HCT116 (cell line): ENCODE data around the gene VPS39. TPM values are rescaled to one million over a fixed set of nuclear protein-coding genes. Genes with fewer than 3 reads are reported as not detected.

ENCODE experiments used
- ATAC-seq: fragments of 200-7000 bp; cut with Tn5 transposase; 2 replicates; pipeline ENCODE4 v1.9.1; 2020; ENCODE audit warnings: mild to moderate bottlenecking, moderate library complexity
- BruUV-seq: library from RNA; stranded (reverse); fragments of 400-500 nt; replicated peaks from 2 replicates; lab custom pipeline; 2021; lab: Mats Ljungman, UMichigan
- CTCF ChIA-PET: fragments of 300-600 bp; sonication (Branson Sonifier 250); formaldehyde crosslinking; loops from one replicate; lab custom pipeline; 2021; ENCODE audit warnings: antibody characterized with exemption; lab: Charles Lee
- POLR2A ChIA-PET: fragments of 300-600, 350-600 bp; sonication (Branson Sonifier 250); formaldehyde crosslinking; loops from one replicate; lab custom pipeline; 2021; ENCODE audit warnings: antibody characterized with exemption; lab: Charles Lee
- RAD21 ChIA-PET, 2 experiments: fragments of 300-600 bp; sonication (Branson Sonifier 250); formaldehyde crosslinking; loops; one replicate each; lab custom pipeline; 2023; ENCODE audit warnings: low total read pairs in 2 of 2; ENCODE audit not compliant: uncharacterized antibody in 2 of 2, unreplicated experiment in 2 of 2, low non-redundant PET in 1 of 2; lab: Charles Lee
- DNase-seq: peaks from one replicate; pipeline ENCODE4 v3.0.0-alpha.2; 2010; ENCODE audit warnings: low read depth, low spot score
- H2AFZ ChIP-seq: fragments of 200-600 bp; shearing (Covaris generic), sonication (generic); 2 replicates; pipeline ENCODE4 v1.6.1; 2017; ENCODE audit warnings: low read depth, mixed run types, mixed read lengths, antibody characterized with exemption, low read length; ENCODE audit not compliant: poor library complexity, severe bottlenecking
- H3K27ac ChIP-seq: 2 replicates; pipeline ENCODE4 v1.5.1; 2012; ENCODE audit warnings: low read depth, low read length
- H3K27me3 ChIP-seq: fragments of 200-600 bp; sonication (generic); 2 replicates; pipeline ENCODE4 v1.6.1; 2016; ENCODE audit warnings: mixed run types, low read length, mixed read lengths; ENCODE audit not compliant: insufficient read depth
- H3K36me3 ChIP-seq, 2 experiments: fragments of 200-500 bp in 1 of 2; fragments of 200-600 bp in 1 of 2; sonication (Bioruptor generic) in 1 of 2; sonication (generic) in 1 of 2; 2 replicates each; pipeline versions ENCODE4 v1.5.1 to v1.6.1; 2014 to 2016; ENCODE audit warnings: low read length in 2 of 2, inconsistent platforms in 1 of 2, mixed read lengths in 1 of 2, mixed run types in 1 of 2; ENCODE audit not compliant: insufficient read depth in 2 of 2, control insufficient read depth in 1 of 2
- H3K4me1 ChIP-seq, 2 experiments: fragments of 200-600 bp in 1 of 2; sonication (generic) in 1 of 2; 2 replicates each; pipeline versions ENCODE4 v1.5.1 to v1.6.1; 2012 to 2017; ENCODE audit warnings: low read length in 2 of 2, inconsistent platforms in 1 of 2, mild to moderate bottlenecking in 1 of 2, mixed read lengths in 1 of 2, mixed run types in 1 of 2, moderate library complexity in 1 of 2; ENCODE audit not compliant: insufficient read depth in 2 of 2, control insufficient read depth in 1 of 2
- H3K4me2 ChIP-seq: fragments of 200-600 bp; sonication (generic); 2 replicates; pipeline ENCODE4 v1.6.1; 2017; ENCODE audit warnings: mixed run types, low read length, mixed read lengths
- H3K4me3 ChIP-seq, 2 experiments: fragments of 200-600 bp in 1 of 2; sonication (generic) in 1 of 2; replicated peaks in 1 of 2; 2 replicates each; pipeline ENCODE4 v1.5.1; 2011 to 2016; ENCODE audit warnings: low read length in 2 of 2, control low read depth in 1 of 2, low read depth in 1 of 2, mild to moderate bottlenecking in 1 of 2, mixed read lengths in 1 of 2, mixed run types in 1 of 2
- H3K79me2 ChIP-seq: fragments of 200-600 bp; sonication (generic); 2 replicates; pipeline ENCODE4 v1.6.1; 2017; ENCODE audit warnings: mild to moderate bottlenecking, mixed run types, low read length, moderate library complexity, mixed read lengths; ENCODE audit not compliant: insufficient read depth
- H3K9ac ChIP-seq: fragments of 200-600 bp; sonication (generic); 2 replicates; pipeline ENCODE4 v1.6.1; 2016; ENCODE audit warnings: low read length, mixed read lengths
- H3K9me2 ChIP-seq: fragments of 200-600 bp; sonication (generic), shearing (Covaris generic); 2 replicates; pipeline ENCODE4 v1.6.1; 2017; ENCODE audit warnings: mixed run types, mild to moderate bottlenecking, moderate library complexity; ENCODE audit not compliant: insufficient read depth
- H3K9me3 ChIP-seq, 2 experiments: fragments of 200-500 bp in 1 of 2; fragments of 200-600 bp in 1 of 2; sonication (Bioruptor generic) in 1 of 2; sonication (generic) in 1 of 2; 2 replicates each; pipeline ENCODE4 v1.6.1; 2014 to 2017; ENCODE audit warnings: low read length in 2 of 2, mixed read lengths in 2 of 2, inconsistent platforms in 1 of 2, low read depth in 1 of 2, mild to moderate bottlenecking in 1 of 2, mixed run types in 1 of 2, moderate library complexity in 1 of 2; ENCODE audit not compliant: control insufficient read depth in 1 of 2, insufficient read depth in 1 of 2
- H4K20me1 ChIP-seq: fragments of 200-600 bp; sonication (generic), shearing (Covaris generic); 2 replicates; pipeline ENCODE4 v1.6.1; 2017; ENCODE audit warnings: mixed run types, mild to moderate bottlenecking, moderate library complexity; ENCODE audit not compliant: insufficient read depth
- CBX3 ChIP-seq: IDR thresholded peaks from 2 replicates; pipeline ENCODE4 v1.6.1; 2012; ENCODE audit warnings: low read depth
- CEBPB ChIP-seq: IDR thresholded peaks from 2 replicates; pipeline ENCODE4 v1.6.1; 2012; ENCODE audit warnings: low read depth
- ELF1 ChIP-seq: IDR thresholded peaks from 2 replicates; pipeline ENCODE4 v1.6.1; 2012; ENCODE audit warnings: low read depth, borderline replicate concordance
- EZH2phosphoT487 ChIP-seq: fragments of 200-600 bp; IDR thresholded peaks from 2 replicates; pipeline ENCODE4 v1.6.1; 2018; ENCODE audit warnings: antibody characterized with exemption, borderline replicate concordance
- JUND ChIP-seq: IDR thresholded peaks from 2 replicates; pipeline ENCODE4 v1.6.1; 2012
- POLR2A ChIP-seq: IDR thresholded peaks from 2 replicates; pipeline ENCODE4 v1.7.0; 2011; ENCODE audit warnings: borderline replicate concordance; ENCODE audit not compliant: insufficient read depth, insufficient read length; ENCODE audit errors: extremely low read depth
- RAD21 ChIP-seq: IDR thresholded peaks from 2 replicates; pipeline ENCODE4 v1.6.1; 2012; ENCODE audit warnings: low read depth, mild to moderate bottlenecking
- SRF ChIP-seq: IDR thresholded peaks from 2 replicates; pipeline ENCODE4 v1.6.1; 2012; ENCODE audit warnings: low read depth
- TCF7L2 ChIP-seq: IDR thresholded peaks from 2 replicates; pipeline ENCODE4 v1.7.0; 2011; ENCODE audit warnings: borderline replicate concordance, inconsistent platforms; ENCODE audit not compliant: insufficient read depth, insufficient read length; ENCODE audit errors: extremely low read depth
- ZFX ChIP-seq: fragments of 450-650 bp; IDR thresholded peaks from 2 replicates; pipeline ENCODE4 v1.6.1; 2017
- intact Hi-C: fragments of 100-400 bp; cut with micrococcal nuclease; formaldehyde crosslinking; loops from 2 replicates; pipeline ENCODE4 v1.10.0; 2022
- total RNA-seq: library from RNA; stranded (reverse); gene quantifications from one replicate; pipeline ENCODE4 v1.2.1, GENCODE V29; 2021; ENCODE audit not compliant: unreplicated experiment
- TF ChIP-seq, protein P1 (sequence below), 3 experiments: fragments of 200-600 bp in 1 of 3; sonication (generic) in 1 of 3; IDR thresholded peaks in 2 of 3; conservative IDR thresholded peaks in 1 of 3; 2 replicates each; pipeline ENCODE4 v1.5.1; 2012 to 2017; ENCODE audit warnings: low read depth in 2 of 3, low read length in 2 of 3, antibody characterized with exemption in 1 of 3, borderline replicate concordance in 1 of 3, control low read depth in 1 of 3, mild to moderate bottlenecking in 1 of 3, mixed read lengths in 1 of 3, mixed run types in 1 of 3, moderate library complexity in 1 of 3; ENCODE audit not compliant: insufficient read depth in 1 of 3
- TF ChIP-seq, protein P2 (sequence below): IDR thresholded peaks from 2 replicates; pipeline ENCODE4 v1.6.1; 2012; ENCODE audit warnings: low read depth
- TF ChIP-seq, protein P3 (sequence below): IDR thresholded peaks from 2 replicates; pipeline ENCODE4 v1.6.1; 2012
- TF ChIP-seq, protein P4 (sequence below): IDR thresholded peaks from 2 replicates; pipeline ENCODE4 v1.6.1; 2011; ENCODE audit warnings: mild to moderate bottlenecking, low read length, moderate library complexity; ENCODE audit not compliant: insufficient replicate concordance; ENCODE audit errors: extremely low read depth

VPS39 gene
- total RNA-seq, 1 experiment from 2014 or later = 40.1 TPM

DNA sequence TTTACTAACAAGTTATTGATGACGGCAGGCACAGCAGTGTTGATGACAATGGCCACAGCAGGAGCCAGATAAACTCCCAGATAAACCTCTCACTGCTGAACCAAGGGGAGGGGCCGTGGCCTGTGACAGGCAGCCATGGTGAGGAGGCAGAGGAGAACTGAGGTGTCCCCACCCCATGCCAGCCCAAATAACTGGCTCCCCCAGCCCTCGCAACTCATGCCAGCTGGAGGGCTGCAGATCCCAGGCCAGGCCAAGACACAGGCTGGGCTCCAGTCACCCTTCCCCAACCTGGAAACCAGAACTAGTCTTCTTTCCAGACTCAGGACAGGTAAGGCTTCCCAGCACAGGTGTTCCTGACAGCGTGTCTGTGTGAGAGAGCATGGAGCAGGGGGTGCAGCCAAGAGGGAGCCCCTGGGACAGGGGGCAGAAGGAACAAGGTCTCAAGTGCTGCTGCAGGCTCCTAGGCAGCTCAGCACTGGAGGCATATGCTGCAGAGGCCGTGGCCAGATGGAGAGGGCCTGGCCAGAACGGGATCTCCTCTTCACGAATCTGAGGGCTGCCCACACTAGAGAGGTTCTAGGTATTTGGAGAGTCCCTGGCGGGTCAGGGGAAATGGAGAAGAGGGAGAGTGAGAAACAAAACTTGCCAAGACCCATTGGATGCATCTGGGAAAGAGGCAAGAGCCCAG lies 67.6 kb downstream of the VPS39 start:
- no peak overlapping the region for H2AFZ ChIP-seq
- H3K36me3 ChIP-seq = no peaks in the 10 kb centered on the region
- intact Hi-C loops = no loop called here
- TF ChIP-seq JUND (no peak), EZH2phosphoT487 (no peak), CBX3 (no peak), SRF (no peak), CEBPB (no peak), ELF1 (no peak), TCF7L2 (no peak), POLR2A (no peak), RAD21 (no peak), ZFX (no peak)
- TF ChIP-seq, protein P1, sequence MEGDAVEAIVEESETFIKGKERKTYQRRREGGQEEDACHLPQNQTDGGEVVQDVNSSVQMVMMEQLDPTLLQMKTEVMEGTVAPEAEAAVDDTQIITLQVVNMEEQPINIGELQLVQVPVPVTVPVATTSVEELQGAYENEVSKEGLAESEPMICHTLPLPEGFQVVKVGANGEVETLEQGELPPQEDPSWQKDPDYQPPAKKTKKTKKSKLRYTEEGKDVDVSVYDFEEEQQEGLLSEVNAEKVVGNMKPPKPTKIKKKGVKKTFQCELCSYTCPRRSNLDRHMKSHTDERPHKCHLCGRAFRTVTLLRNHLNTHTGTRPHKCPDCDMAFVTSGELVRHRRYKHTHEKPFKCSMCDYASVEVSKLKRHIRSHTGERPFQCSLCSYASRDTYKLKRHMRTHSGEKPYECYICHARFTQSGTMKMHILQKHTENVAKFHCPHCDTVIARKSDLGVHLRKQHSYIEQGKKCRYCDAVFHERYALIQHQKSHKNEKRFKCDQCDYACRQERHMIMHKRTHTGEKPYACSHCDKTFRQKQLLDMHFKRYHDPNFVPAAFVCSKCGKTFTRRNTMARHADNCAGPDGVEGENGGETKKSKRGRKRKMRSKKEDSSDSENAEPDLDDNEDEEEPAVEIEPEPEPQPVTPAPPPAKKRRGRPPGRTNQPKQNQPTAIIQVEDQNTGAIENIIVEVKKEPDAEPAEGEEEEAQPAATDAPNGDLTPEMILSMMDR (IDR thresholded peaks at IDR 0.05 in 2 of 3, conservative IDR thresholded peaks at IDR 0.05 in 1 of 3; ENCODE audit: borderline replicate concordance in 1 of 3, insufficient read depth in 1 of 3, low read depth in 2 of 3, low read length in 2 of 3) = no peak
- TF ChIP-seq, protein P2, sequence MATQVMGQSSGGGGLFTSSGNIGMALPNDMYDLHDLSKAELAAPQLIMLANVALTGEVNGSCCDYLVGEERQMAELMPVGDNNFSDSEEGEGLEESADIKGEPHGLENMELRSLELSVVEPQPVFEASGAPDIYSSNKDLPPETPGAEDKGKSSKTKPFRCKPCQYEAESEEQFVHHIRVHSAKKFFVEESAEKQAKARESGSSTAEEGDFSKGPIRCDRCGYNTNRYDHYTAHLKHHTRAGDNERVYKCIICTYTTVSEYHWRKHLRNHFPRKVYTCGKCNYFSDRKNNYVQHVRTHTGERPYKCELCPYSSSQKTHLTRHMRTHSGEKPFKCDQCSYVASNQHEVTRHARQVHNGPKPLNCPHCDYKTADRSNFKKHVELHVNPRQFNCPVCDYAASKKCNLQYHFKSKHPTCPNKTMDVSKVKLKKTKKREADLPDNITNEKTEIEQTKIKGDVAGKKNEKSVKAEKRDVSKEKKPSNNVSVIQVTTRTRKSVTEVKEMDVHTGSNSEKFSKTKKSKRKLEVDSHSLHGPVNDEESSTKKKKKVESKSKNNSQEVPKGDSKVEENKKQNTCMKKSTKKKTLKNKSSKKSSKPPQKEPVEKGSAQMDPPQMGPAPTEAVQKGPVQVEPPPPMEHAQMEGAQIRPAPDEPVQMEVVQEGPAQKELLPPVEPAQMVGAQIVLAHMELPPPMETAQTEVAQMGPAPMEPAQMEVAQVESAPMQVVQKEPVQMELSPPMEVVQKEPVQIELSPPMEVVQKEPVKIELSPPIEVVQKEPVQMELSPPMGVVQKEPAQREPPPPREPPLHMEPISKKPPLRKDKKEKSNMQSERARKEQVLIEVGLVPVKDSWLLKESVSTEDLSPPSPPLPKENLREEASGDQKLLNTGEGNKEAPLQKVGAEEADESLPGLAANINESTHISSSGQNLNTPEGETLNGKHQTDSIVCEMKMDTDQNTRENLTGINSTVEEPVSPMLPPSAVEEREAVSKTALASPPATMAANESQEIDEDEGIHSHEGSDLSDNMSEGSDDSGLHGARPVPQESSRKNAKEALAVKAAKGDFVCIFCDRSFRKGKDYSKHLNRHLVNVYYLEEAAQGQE = no peak
- TF ChIP-seq, protein P3, sequence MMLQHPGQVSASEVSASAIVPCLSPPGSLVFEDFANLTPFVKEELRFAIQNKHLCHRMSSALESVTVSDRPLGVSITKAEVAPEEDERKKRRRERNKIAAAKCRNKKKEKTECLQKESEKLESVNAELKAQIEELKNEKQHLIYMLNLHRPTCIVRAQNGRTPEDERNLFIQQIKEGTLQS = no peak
- TF ChIP-seq, protein P4, sequence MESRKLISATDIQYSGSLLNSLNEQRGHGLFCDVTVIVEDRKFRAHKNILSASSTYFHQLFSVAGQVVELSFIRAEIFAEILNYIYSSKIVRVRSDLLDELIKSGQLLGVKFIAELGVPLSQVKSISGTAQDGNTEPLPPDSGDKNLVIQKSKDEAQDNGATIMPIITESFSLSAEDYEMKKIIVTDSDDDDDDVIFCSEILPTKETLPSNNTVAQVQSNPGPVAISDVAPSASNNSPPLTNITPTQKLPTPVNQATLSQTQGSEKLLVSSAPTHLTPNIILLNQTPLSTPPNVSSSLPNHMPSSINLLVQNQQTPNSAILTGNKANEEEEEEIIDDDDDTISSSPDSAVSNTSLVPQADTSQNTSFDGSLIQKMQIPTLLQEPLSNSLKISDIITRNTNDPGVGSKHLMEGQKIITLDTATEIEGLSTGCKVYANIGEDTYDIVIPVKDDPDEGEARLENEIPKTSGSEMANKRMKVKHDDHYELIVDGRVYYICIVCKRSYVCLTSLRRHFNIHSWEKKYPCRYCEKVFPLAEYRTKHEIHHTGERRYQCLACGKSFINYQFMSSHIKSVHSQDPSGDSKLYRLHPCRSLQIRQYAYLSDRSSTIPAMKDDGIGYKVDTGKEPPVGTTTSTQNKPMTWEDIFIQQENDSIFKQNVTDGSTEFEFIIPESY = no peak
- no peaks in the 10 kb centered on the region for H4K20me1 ChIP-seq
- H3K9me2 ChIP-seq = no peaks in the 10 kb centered on the region
- no peaks in the 10 kb centered on the region for H3K9me3 ChIP-seq
- DNase-seq (no peak), ATAC-seq (no peak)
- H3K4me1 ChIP-seq = no peaks in the 10 kb centered on the region
- no peaks in the 10 kb centered on the region; the same call in 1 of the 2 replicates for H3K27me3 ChIP-seq
- no peak overlapping the region for H3K9ac ChIP-seq
- no peak overlapping the region for H3K4me3 ChIP-seq
- ChIA-PET CTCF (interaction anchor here (0.9 kb wide), 1 partner anchor 75 kb away, joined by 4 read pairs; no protein-coding TSS in a partner anchor), POLR2A (no interaction called here), RAD21 (no interaction called here)
- no TSS peak for BruUV-seq
- H3K79me2 ChIP-seq = no peaks in the 10 kb centered on the region
- no peak overlapping the region for H3K27ac ChIP-seq
- no peak overlapping the region for H3K4me2 ChIP-seq
